GM12878 (cell line): ENCODE data around the gene ELL. TPM values are rescaled to one million over a fixed set of nuclear protein-coding genes. Genes with fewer than 3 reads are reported as not detected.

Experiments
- ATAC-seq: fragments of 200-7000 bp; cut with Tn5 transposase; 3 replicates; pipeline ENCODE4 v1.9.1; 2020; ENCODE audit warnings: mild to moderate bottlenecking, moderate library complexity
- BruUV-seq: library from RNA; stranded (reverse); fragments of 400-500 nt; replicated peaks from 2 replicates; lab custom pipeline; 2021; lab: Mats Ljungman, UMichigan
- CTCF ChIA-PET: fragments of 300-600 bp; sonication (Branson Sonifier 250); formaldehyde crosslinking; extraction: SDS; loops from one replicate; lab custom pipeline; 2021; ENCODE audit warnings: inconsistent platforms; lab: Yijun Ruan, JAX
- POLR2A ChIA-PET: fragments of 350-600 bp; formaldehyde crosslinking; extraction: SDS; loops from one replicate; lab custom pipeline; 2021; ENCODE audit warnings: inconsistent platforms; lab: Charles Lee
- RAD21 ChIA-PET: fragments of 300-600 bp; sonication (Branson Sonifier 250); formaldehyde crosslinking; loops from one replicate; lab custom pipeline; 2023; ENCODE audit warnings: antibody characterized with exemption; ENCODE audit not compliant: unreplicated experiment; lab: Charles Lee
- SMC1A ChIA-PET: fragments of 300-600 bp; sonication (Branson Sonifier 250); formaldehyde crosslinking; loops from one replicate; lab custom pipeline; 2023; ENCODE audit not compliant: unreplicated experiment, uncharacterized antibody; lab: Charles Lee
- DNase-seq: peaks from one replicate; pipeline ENCODE4 v3.0.0-alpha.2; 2011; ENCODE audit warnings: low read depth, low spot score
- FAIRE-seq: peaks from 3 replicates; lab custom pipeline; 2011; peaks lifted over from hg19 to GRCh38; lab: Jason Lieb, UNC
- H2AFZ ChIP-seq: 2 replicates; pipeline ENCODE4 v1.6.0; 2011; ENCODE audit warnings: low read depth, low read length, control low read depth; ENCODE audit not compliant: control insufficient read depth
- H3K27ac ChIP-seq: 2 replicates; pipeline ENCODE4 v1.5.1; 2011; ENCODE audit warnings: control low read depth; ENCODE audit not compliant: control insufficient read depth, insufficient read depth
- H3K27me3 ChIP-seq, 2 experiments: replicated peaks in 1 of 2; 2 replicates each; pipeline versions ENCODE4 v1.6.0 to v1.6.1; 2011; ENCODE audit warnings: low read length in 1 of 2; ENCODE audit not compliant: control insufficient read depth in 2 of 2, insufficient read depth in 2 of 2
- H3K36me3 ChIP-seq, 2 experiments: 2 replicates each; pipeline ENCODE4 v1.5.1; 2011; ENCODE audit warnings: low read length in 1 of 2; ENCODE audit not compliant: control insufficient read depth in 2 of 2, insufficient read depth in 2 of 2
- H3K4me1 ChIP-seq: 2 replicates; pipeline ENCODE4 v1.6.1; 2011; ENCODE audit warnings: mild to moderate bottlenecking, low read length, moderate library complexity, mixed read lengths; ENCODE audit not compliant: control insufficient read depth, insufficient read depth
- H3K4me2 ChIP-seq: 2 replicates; pipeline ENCODE4 v1.6.0; 2011; ENCODE audit warnings: control low read depth; ENCODE audit not compliant: control insufficient read depth, insufficient read depth
- H3K4me3 ChIP-seq: fragments of 200-600 bp; sonication (generic); 2 replicates; pipeline ENCODE4 v1.5.1; 2016
- H3K79me2 ChIP-seq: 2 replicates; pipeline ENCODE4 v1.6.0; 2011; ENCODE audit warnings: low read length; ENCODE audit not compliant: control insufficient read depth, insufficient read depth
- H3K9ac ChIP-seq: 2 replicates; pipeline ENCODE4 v1.8.0; 2011; ENCODE audit warnings: low read length, control low read depth, mixed read lengths; ENCODE audit not compliant: control insufficient read depth, insufficient read depth
- H3K9me3 ChIP-seq: replicated peaks from 3 replicates; pipeline ENCODE4 v1.5.1; 2011; ENCODE audit warnings: mild to moderate bottlenecking, low read length; ENCODE audit not compliant: control insufficient read depth, insufficient read depth
- H4K20me1 ChIP-seq: 2 replicates; pipeline ENCODE4 v1.6.0; 2011; ENCODE audit not compliant: control insufficient read depth, insufficient read depth
- EGR1 ChIP-seq, 2 experiments: IDR thresholded peaks; 1 replicate in 1 of 2; 2 replicates in 1 of 2; pipeline ENCODE4 v1.6.1; 2011 to 2012; ENCODE audit warnings: low read depth in 2 of 2, low read length in 2 of 2, borderline replicate concordance in 1 of 2, mild to moderate bottlenecking in 1 of 2, moderate library complexity in 1 of 2
- EZH2 ChIP-seq: IDR thresholded peaks from 2 replicates; pipeline ENCODE4 v1.6.1; 2012; ENCODE audit warnings: low read depth, mild to moderate bottlenecking, control low read depth, inconsistent platforms, low read length, borderline replicate concordance; ENCODE audit not compliant: control insufficient read depth
- HDAC6 ChIP-seq: fragments of 200-600 bp; sonication (generic); IDR thresholded peaks from one replicate; pipeline ENCODE4 v1.8.0; 2017; ENCODE audit warnings: antibody characterized with exemption; ENCODE audit not compliant: unreplicated experiment
- IRF4 ChIP-seq: IDR thresholded peaks from 2 replicates; pipeline ENCODE4 v1.6.1; 2011; ENCODE audit warnings: low read depth, low read length
- KAT2A ChIP-seq: conservative IDR thresholded peaks from 2 replicates; pipeline ENCODE4 v1.6.1; 2011; ENCODE audit warnings: low read depth, low read length; ENCODE audit not compliant: control insufficient read depth
- KDM1A ChIP-seq: fragments of 200-600 bp; sonication (generic); IDR thresholded peaks from 2 replicates; pipeline ENCODE4 v1.6.1; 2016; ENCODE audit warnings: borderline replicate concordance
- KLF5 ChIP-seq: fragments of 450-650 bp; IDR thresholded peaks from 2 replicates; pipeline ENCODE4 v1.6.1; 2014; ENCODE audit warnings: mild to moderate bottlenecking; ENCODE audit not compliant: partially characterized antibody
- MYC ChIP-seq: IDR thresholded peaks from 2 replicates; pipeline ENCODE4 v1.6.1; 2011; ENCODE audit warnings: mild to moderate bottlenecking, low read length, moderate library complexity, inconsistent platforms; ENCODE audit not compliant: insufficient read depth, insufficient replicate concordance, insufficient read length, severe bottlenecking
- NBN ChIP-seq: fragments of 450-650 bp; IDR thresholded peaks from 2 replicates; pipeline ENCODE4 v1.6.1; 2016
- NFYB ChIP-seq: IDR thresholded peaks from 2 replicates; pipeline ENCODE4 v1.6.1; 2011; ENCODE audit warnings: low read depth, mild to moderate bottlenecking, low read length, improper control_type of control experiment, moderate library complexity; ENCODE audit not compliant: insufficient read depth
- POLR2AphosphoS5 ChIP-seq: IDR thresholded peaks from 2 replicates; pipeline ENCODE4 v1.6.1; 2011; ENCODE audit warnings: mild to moderate bottlenecking, low read length, inconsistent platforms
- RB1 ChIP-seq: fragments of 450-650 bp; formaldehyde crosslinking; IDR thresholded peaks from 2 replicates; pipeline ENCODE4 v1.6.1; 2017; ENCODE audit warnings: mild to moderate bottlenecking, borderline replicate concordance
- RUNX3 ChIP-seq: IDR thresholded peaks from 2 replicates; pipeline ENCODE4 v1.6.1; 2012; ENCODE audit warnings: low read length, inconsistent platforms
- STAT3 ChIP-seq: IDR thresholded peaks from 2 replicates; pipeline ENCODE4 v1.6.1; 2011; ENCODE audit warnings: low read depth, low read length, improper control_type of control experiment
- SUZ12 ChIP-seq: fragments of 200-600 bp; sonication (generic); IDR thresholded peaks from one replicate; pipeline ENCODE4 v1.6.1; 2018; ENCODE audit warnings: antibody characterized with exemption, mild to moderate bottlenecking; ENCODE audit not compliant: unreplicated experiment
- TBL1XR1 ChIP-seq: IDR thresholded peaks from 2 replicates; pipeline ENCODE4 v1.6.1; 2012; ENCODE audit warnings: low read depth, low read length, improper control_type of control experiment
- ZNF622 ChIP-seq: fragments of 450-650 bp; IDR thresholded peaks from 2 replicates; pipeline ENCODE4 v1.6.1; 2017; ENCODE audit warnings: mild to moderate bottlenecking, inconsistent platforms
- WGBS: methylation state at CpG from one replicate; pipeline ENCODE4 v1.1.6; 2016; ENCODE audit warnings: low lambda C conversion rate; ENCODE audit not compliant: insufficient replicate concordance, insufficient coverage; ENCODE audit errors: missing lambda C conversion rate; 5-methylcytosine and 5-hydroxymethylcytosine counted together
- in situ Hi-C: fragments of 300-500 bp; cut with MboI; formaldehyde crosslinking; loops from 9 replicates; pipeline ENCODE4 v1.14.3; 2018; ENCODE audit warnings: mixed read lengths
- intact Hi-C: fragments of 100-400 bp; cut with micrococcal nuclease; formaldehyde crosslinking; loops from one replicate; pipeline ENCODE4 v1.14.2; 2022; ENCODE audit not compliant: unreplicated experiment
- polyA plus RNA-seq, 11 experiments: library from polyadenylated mRNA; depleted of rRNA in 4 of 11; unstranded in 6 of 11; stranded (reverse) in 5 of 11; fragments of >200 nt; fragmentation: Nextera tagmentation in 4 of 11; fragmentation: Illumina TruSeq in 1 of 11; extraction: Ambion mirVana in 4 of 11; extraction: Trizol in 1 of 11; gene quantifications; 1 replicate in 1 of 11; 2 replicates in 10 of 11; pipeline versions ENCODE4 v1.2.1 to v1.2.3, GENCODE V29; 2011 to 2016; ENCODE audit warnings: inconsistent platforms in 2 of 11, missing spikeins in 2 of 11, low read depth in 1 of 11
- total RNA-seq, 4 experiments: library from RNA; depleted of rRNA in 3 of 4; stranded (reverse); fragments of >200 nt in 3 of 4; fragmentation: Illumina TruSeq in 1 of 4; extraction: Trizol in 1 of 4; gene quantifications; 2 replicates each; pipeline versions ENCODE4 v1.2.1 to v1.2.3, GENCODE V29; 2013 to 2021
- TF ChIP-seq, protein P1 (sequence below): IDR thresholded peaks from 2 replicates; pipeline ENCODE4 v1.6.1; 2011; ENCODE audit warnings: borderline replicate concordance, low read depth, mild to moderate bottlenecking, moderate library complexity, mixed read lengths, low read length; ENCODE audit not compliant: insufficient read depth; ENCODE audit errors: extremely low read length
- TF ChIP-seq, protein P2 (sequence below): IDR thresholded peaks from 2 replicates; pipeline ENCODE4 v1.6.1; 2011; ENCODE audit warnings: low read depth, low read length, improper control_type of control experiment, borderline replicate concordance
- TF ChIP-seq, protein P3 (sequence below): IDR thresholded peaks from 2 replicates; pipeline ENCODE4 v1.6.1; 2012; ENCODE audit warnings: low read depth, low read length, improper control_type of control experiment

ELL gene
- total and polyA plus RNA-seq, 10 of the 15 experiments (the other 5 are each of a cell fraction or from before 2014, with no cell fraction given): 0.91 to 25.0 (median 9.1) TPM

DNA sequence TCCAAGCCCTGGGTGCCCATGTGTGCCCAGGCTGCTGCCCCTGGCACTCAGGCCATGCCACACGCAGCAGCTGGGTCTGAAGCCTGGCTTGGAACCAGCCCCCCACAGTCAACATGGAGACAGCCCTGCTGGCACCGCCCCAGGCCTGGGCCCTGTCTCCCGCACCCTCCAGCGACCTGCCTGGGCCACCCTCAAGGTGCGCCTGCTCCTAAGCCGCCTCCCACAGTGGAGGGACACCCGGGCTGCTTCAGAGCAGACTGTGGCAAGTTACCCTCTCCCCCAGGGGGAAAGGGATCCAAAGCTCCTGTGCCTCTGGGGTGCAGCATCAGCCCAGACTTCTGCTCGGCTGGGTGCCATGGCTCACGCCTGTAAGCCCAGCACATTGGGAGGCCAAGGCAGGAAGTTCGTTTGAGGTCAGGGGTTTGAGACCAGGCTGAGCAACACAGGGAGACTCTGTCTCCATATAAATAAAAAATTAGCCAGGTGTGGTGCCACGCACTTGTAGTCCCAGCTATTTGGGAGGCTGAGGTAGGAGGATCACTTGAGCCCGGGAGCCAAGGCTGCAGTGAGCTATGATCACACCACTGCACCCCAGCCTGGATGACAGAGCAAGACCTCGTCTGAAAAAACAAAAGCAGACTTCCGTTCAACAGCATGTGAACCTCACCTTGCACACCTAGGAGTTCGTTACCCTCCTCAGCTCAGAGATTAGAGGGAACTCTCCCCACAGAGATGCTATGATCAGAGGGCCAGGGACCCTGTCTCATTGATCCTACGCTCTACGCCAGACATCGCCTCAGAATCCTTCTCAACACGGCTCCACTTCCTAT lies 15.6 kb downstream of the ELL start:
- no peak for FAIRE-seq
- H2AFZ ChIP-seq: no peak overlapping the region
- peaks cover 2 to 4% of the 10 kb centered on the region in 2 experiments; a peak in 3 of 4 replicates for H3K36me3 ChIP-seq
- H3K9ac ChIP-seq: no peak overlapping the region
- SMC1A ChIA-PET: no interaction called here
- no peak for DNase-seq
- H3K27ac ChIP-seq: no peak overlapping the region
- no TSS peak for BruUV-seq
- no peak for ATAC-seq
- 74% methylated on average over 19 of the region's 19 CpGs for WGBS
- in situ Hi-C loops: no loop called here
- no peak overlapping the region for H3K4me3 ChIP-seq
- H3K4me2 ChIP-seq: no peak overlapping the region
- CTCF ChIA-PET: interaction anchor here (1.4 to 1.6 kb wide), 2 partner anchors 11 to 13 kb away, joined by 4 to 11 read pairs; no protein-coding TSS in a partner anchor
- intact Hi-C loops: loop anchor here (5.0 kb wide), 1 partner anchor 34 kb away; no protein-coding TSS in a partner anchor
- H3K27me3 ChIP-seq: no peaks in the 10 kb centered on the region
- peaks cover 31% of the 10 kb centered on the region for H3K4me1 ChIP-seq
- peaks cover 87% of the 10 kb centered on the region for H3K79me2 ChIP-seq
- RAD21 ChIA-PET: interaction anchor here (1.1 kb wide), 1 partner anchor 9 kb away, joined by 3 read pairs; no protein-coding TSS in a partner anchor
- H4K20me1 ChIP-seq: peaks cover 24% of the 10 kb centered on the region
- no peaks in the 10 kb centered on the region for H3K9me3 ChIP-seq
- TF ChIP-seq, protein P1, sequence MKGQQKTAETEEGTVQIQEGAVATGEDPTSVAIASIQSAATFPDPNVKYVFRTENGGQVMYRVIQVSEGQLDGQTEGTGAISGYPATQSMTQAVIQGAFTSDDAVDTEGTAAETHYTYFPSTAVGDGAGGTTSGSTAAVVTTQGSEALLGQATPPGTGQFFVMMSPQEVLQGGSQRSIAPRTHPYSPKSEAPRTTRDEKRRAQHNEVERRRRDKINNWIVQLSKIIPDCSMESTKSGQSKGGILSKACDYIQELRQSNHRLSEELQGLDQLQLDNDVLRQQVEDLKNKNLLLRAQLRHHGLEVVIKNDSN: no peak
- no peak for TF ChIP-seq SUZ12
- TF ChIP-seq KLF5: no peak
- no peak for TF ChIP-seq NFYB
- no peak for TF ChIP-seq EZH2
- TF ChIP-seq KAT2A: no peak
- TF ChIP-seq IRF4: no peak
- no peak for TF ChIP-seq RUNX3
- no peak for TF ChIP-seq RB1
- TF ChIP-seq, protein P2, sequence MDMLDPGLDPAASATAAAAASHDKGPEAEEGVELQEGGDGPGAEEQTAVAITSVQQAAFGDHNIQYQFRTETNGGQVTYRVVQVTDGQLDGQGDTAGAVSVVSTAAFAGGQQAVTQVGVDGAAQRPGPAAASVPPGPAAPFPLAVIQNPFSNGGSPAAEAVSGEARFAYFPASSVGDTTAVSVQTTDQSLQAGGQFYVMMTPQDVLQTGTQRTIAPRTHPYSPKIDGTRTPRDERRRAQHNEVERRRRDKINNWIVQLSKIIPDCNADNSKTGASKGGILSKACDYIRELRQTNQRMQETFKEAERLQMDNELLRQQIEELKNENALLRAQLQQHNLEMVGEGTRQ: no peak
- TF ChIP-seq, protein P3, sequence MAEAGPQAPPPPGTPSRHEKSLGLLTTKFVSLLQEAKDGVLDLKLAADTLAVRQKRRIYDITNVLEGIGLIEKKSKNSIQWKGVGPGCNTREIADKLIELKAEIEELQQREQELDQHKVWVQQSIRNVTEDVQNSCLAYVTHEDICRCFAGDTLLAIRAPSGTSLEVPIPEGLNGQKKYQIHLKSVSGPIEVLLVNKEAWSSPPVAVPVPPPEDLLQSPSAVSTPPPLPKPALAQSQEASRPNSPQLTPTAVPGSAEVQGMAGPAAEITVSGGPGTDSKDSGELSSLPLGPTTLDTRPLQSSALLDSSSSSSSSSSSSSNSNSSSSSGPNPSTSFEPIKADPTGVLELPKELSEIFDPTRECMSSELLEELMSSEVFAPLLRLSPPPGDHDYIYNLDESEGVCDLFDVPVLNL: no peak
- no peak for TF ChIP-seq TBL1XR1
- TF ChIP-seq ZNF622: no peak
- no peak for TF ChIP-seq HDAC6
- TF ChIP-seq KDM1A: no peak
- TF ChIP-seq STAT3: no peak
- TF ChIP-seq POLR2AphosphoS5: no peak
- no peak for TF ChIP-seq MYC
- TF ChIP-seq EGR1 (IDR thresholded peaks at IDR 0.05; ENCODE audit: borderline replicate concordance in 1 of 2, low read depth in 2 of 2, low read length in 2 of 2): no peak
- TF ChIP-seq NBN: no peak
- POLR2A ChIA-PET: no interaction called here
